T-helper 1 cell treated with Interleukin-12 subunit alpha and Interleukin-12 subunit beta and Interleukin-4 antibody, amounts not matched to agents 30 μg/mL and 1 μg/mL, for 36 hours (primary cell): Measurements from ENCODE around the gene PLXNA4.

Experiments used
- H3K27ac Mint-ChIP-seq: one replicate; pipeline ENCODE4 v1.8.0; 2021; ENCODE audit warnings: mild to moderate bottlenecking, mixed read lengths
- H3K27me3 Mint-ChIP-seq: one replicate; pipeline ENCODE4 v1.8.0; 2021; ENCODE audit warnings: low read depth, mixed read lengths
- H3K36me3 Mint-ChIP-seq: one replicate; pipeline ENCODE4 v1.8.0; 2021; ENCODE audit warnings: low read depth, mixed read lengths
- H3K4me1 Mint-ChIP-seq: one replicate; pipeline ENCODE4 v1.8.0; 2021; ENCODE audit warnings: low read depth, mixed read lengths
- H3K4me3 Mint-ChIP-seq: one replicate; pipeline ENCODE4 v1.8.0; 2021; ENCODE audit warnings: mild to moderate bottlenecking, moderate library complexity, mixed read lengths
- H3K9me3 Mint-ChIP-seq: one replicate; pipeline ENCODE4 v1.8.0; 2021; ENCODE audit warnings: mixed read lengths

PLXNA4 gene

GRCh38 chr7:132134814-132135445, 441.3 kb downstream of the PLXNA4 start:
- Mint-ChIP-seq H3K4me3 (no peak overlapping the region), H3K27ac (no peak overlapping the region), H3K4me1 (no peaks in the 10 kb centered on the region), H3K9me3 (no peaks in the 10 kb centered on the region), H3K27me3 (no peaks in the 10 kb centered on the region), H3K36me3 (no peaks in the 10 kb centered on the region)

- Mint-ChIP-seq H3K9me3 (no peaks in the 10 kb centered on the region), H3K27me3 (no peaks in the 10 kb centered on the region), H3K27ac (no peak overlapping the region), H3K4me3 (no peak overlapping the region), H3K4me1 (no peaks in the 10 kb centered on the region), H3K36me3 (no peaks in the 10 kb centered on the region)
Measured at GRCh38 chr7:132133501-132133900, 442.8 kb downstream of the PLXNA4 start.

GRCh38 chr7:132131196-132131595, 445.1 kb downstream of the PLXNA4 start:
- Mint-ChIP-seq H3K27me3 (no peaks in the 10 kb centered on the region), H3K4me3 (no peak overlapping the region), H3K4me1 (no peaks in the 10 kb centered on the region), H3K36me3 (no peaks in the 10 kb centered on the region), H3K27ac (no peak overlapping the region), H3K9me3 (no peaks in the 10 kb centered on the region)

GRCh38 chr7:132130497-132130896, 445.8 kb downstream of the PLXNA4 start:
- Mint-ChIP-seq H3K4me3 (no peak overlapping the region), H3K4me1 (no peaks in the 10 kb centered on the region), H3K36me3 (no peaks in the 10 kb centered on the region), H3K27me3 (no peaks in the 10 kb centered on the region), H3K27ac (no peak overlapping the region), H3K9me3 (no peaks in the 10 kb centered on the region)

GRCh38 chr7:132125872-132126595, 450.2 kb downstream of the PLXNA4 start:
- H3K9me3 Mint-ChIP-seq = no peaks in the 10 kb centered on the region
- no peaks in the 10 kb centered on the region for H3K36me3 Mint-ChIP-seq
- H3K27ac Mint-ChIP-seq = no peak overlapping the region
- no peak overlapping the region for H3K4me3 Mint-ChIP-seq
- no peaks in the 10 kb centered on the region for H3K27me3 Mint-ChIP-seq
- H3K4me1 Mint-ChIP-seq = no peaks in the 10 kb centered on the region

GRCh38 chr7:132125096-132125495, 451.2 kb downstream of the PLXNA4 start:
- Mint-ChIP-seq H3K4me1 (no peaks in the 10 kb centered on the region), H3K27ac (no peak overlapping the region), H3K4me3 (no peak overlapping the region), H3K9me3 (no peaks in the 10 kb centered on the region), H3K36me3 (no peaks in the 10 kb centered on the region), H3K27me3 (no peaks in the 10 kb centered on the region)

GRCh38 chr7:132124575-132124974, 451.7 kb downstream of the PLXNA4 start:
- no peak overlapping the region for H3K27ac Mint-ChIP-seq
- H3K27me3 Mint-ChIP-seq = no peaks in the 10 kb centered on the region
- H3K36me3 Mint-ChIP-seq = no peaks in the 10 kb centered on the region
- H3K4me1 Mint-ChIP-seq = no peaks in the 10 kb centered on the region
- no peaks in the 10 kb centered on the region for H3K9me3 Mint-ChIP-seq
- no peak overlapping the region for H3K4me3 Mint-ChIP-seq

- peak overlapping the region; percentile 31 for H3K27ac Mint-ChIP-seq
- no peaks in the 10 kb centered on the region for H3K36me3 Mint-ChIP-seq
- no peaks in the 10 kb centered on the region for H3K4me1 Mint-ChIP-seq
- H3K4me3 Mint-ChIP-seq = no peak overlapping the region
- H3K27me3 Mint-ChIP-seq = no peaks in the 10 kb centered on the region
- H3K9me3 Mint-ChIP-seq = no peaks in the 10 kb centered on the region
Measured at GRCh38 chr7:132123773-132124172, 452.5 kb downstream of the PLXNA4 start.

GRCh38 chr7:132122901-132123300, 453.4 kb downstream of the PLXNA4 start:
- H3K36me3 Mint-ChIP-seq = no peaks in the 10 kb centered on the region
- H3K27ac Mint-ChIP-seq = no peak overlapping the region
- no peaks in the 10 kb centered on the region for H3K4me1 Mint-ChIP-seq
- H3K4me3 Mint-ChIP-seq = no peak overlapping the region
- no peaks in the 10 kb centered on the region for H3K9me3 Mint-ChIP-seq
- H3K27me3 Mint-ChIP-seq = no peaks in the 10 kb centered on the region

GRCh38 chr7:132121987-132122386, 454.3 kb downstream of the PLXNA4 start:
- Mint-ChIP-seq H3K27me3 (no peaks in the 10 kb centered on the region), H3K4me1 (no peaks in the 10 kb centered on the region), H3K9me3 (no peaks in the 10 kb centered on the region), H3K27ac (no peak overlapping the region), H3K4me3 (no peak overlapping the region), H3K36me3 (no peaks in the 10 kb centered on the region)

- Mint-ChIP-seq H3K27me3 (no peaks in the 10 kb centered on the region), H3K36me3 (no peaks in the 10 kb centered on the region), H3K27ac (no peak overlapping the region), H3K9me3 (no peaks in the 10 kb centered on the region), H3K4me3 (no peak overlapping the region), H3K4me1 (no peaks in the 10 kb centered on the region)
Measured at GRCh38 chr7:132118641-132119040, 457.6 kb downstream of the PLXNA4 start.

- no peaks in the 10 kb centered on the region for H3K27me3 Mint-ChIP-seq
- H3K9me3 Mint-ChIP-seq = no peaks in the 10 kb centered on the region
- H3K4me3 Mint-ChIP-seq = no peak overlapping the region
- no peaks in the 10 kb centered on the region for H3K36me3 Mint-ChIP-seq
- no peaks in the 10 kb centered on the region for H3K4me1 Mint-ChIP-seq
- no peak overlapping the region for H3K27ac Mint-ChIP-seq
Measured at GRCh38 chr7:132117636-132118035, 458.6 kb downstream of the PLXNA4 start.

- Mint-ChIP-seq H3K27me3 (no peaks in the 10 kb centered on the region), H3K9me3 (no peaks in the 10 kb centered on the region), H3K36me3 (no peaks in the 10 kb centered on the region), H3K4me3 (no peak overlapping the region), H3K27ac (no peak overlapping the region), H3K4me1 (no peaks in the 10 kb centered on the region)
Measured at GRCh38 chr7:132117181-132117580, 459.1 kb downstream of the PLXNA4 start.

GRCh38 chr7:132116369-132116768, 459.9 kb downstream of the PLXNA4 start:
- H3K4me1 Mint-ChIP-seq = no peaks in the 10 kb centered on the region
- no peak overlapping the region for H3K4me3 Mint-ChIP-seq
- H3K9me3 Mint-ChIP-seq = no peaks in the 10 kb centered on the region
- no peaks in the 10 kb centered on the region for H3K27me3 Mint-ChIP-seq
- no peak overlapping the region for H3K27ac Mint-ChIP-seq
- H3K36me3 Mint-ChIP-seq = no peaks in the 10 kb centered on the region

- H3K36me3 Mint-ChIP-seq = no peaks in the 10 kb centered on the region
- no peaks in the 10 kb centered on the region for H3K4me1 Mint-ChIP-seq
- no peaks in the 10 kb centered on the region for H3K9me3 Mint-ChIP-seq
- no peak overlapping the region for H3K27ac Mint-ChIP-seq
- no peak overlapping the region for H3K4me3 Mint-ChIP-seq
- no peaks in the 10 kb centered on the region for H3K27me3 Mint-ChIP-seq
Measured at GRCh38 chr7:132115758-132116157, 460.5 kb downstream of the PLXNA4 start.
